Cardiac fibroblast (primary cell): Measurements from ENCODE around the gene PRR19.

Source experiments
- DNase-seq, 2 donors: peaks; one replicate each; pipeline versions ENCODE4 v3.0.0 to v3.0.0-alpha.2; 2010; ENCODE audit warnings: low read depth in 2 of 2
- H3K4me3 ChIP-seq, 2 donors: replicated peaks in 1 of 2; 1 replicate in 1 of 2; 2 replicates in 1 of 2; pipeline ENCODE4 v1.5.1; 2011; ENCODE audit warnings: low read depth in 2 of 2, low read length in 2 of 2, mild to moderate bottlenecking in 2 of 2, moderate library complexity in 1 of 2
- CTCF ChIP-seq: IDR thresholded peaks from one replicate; pipeline ENCODE4 v1.5.1; 2011; ENCODE audit warnings: low read depth, mild to moderate bottlenecking, low read length, inconsistent platforms

Gene PRR19

DNA sequence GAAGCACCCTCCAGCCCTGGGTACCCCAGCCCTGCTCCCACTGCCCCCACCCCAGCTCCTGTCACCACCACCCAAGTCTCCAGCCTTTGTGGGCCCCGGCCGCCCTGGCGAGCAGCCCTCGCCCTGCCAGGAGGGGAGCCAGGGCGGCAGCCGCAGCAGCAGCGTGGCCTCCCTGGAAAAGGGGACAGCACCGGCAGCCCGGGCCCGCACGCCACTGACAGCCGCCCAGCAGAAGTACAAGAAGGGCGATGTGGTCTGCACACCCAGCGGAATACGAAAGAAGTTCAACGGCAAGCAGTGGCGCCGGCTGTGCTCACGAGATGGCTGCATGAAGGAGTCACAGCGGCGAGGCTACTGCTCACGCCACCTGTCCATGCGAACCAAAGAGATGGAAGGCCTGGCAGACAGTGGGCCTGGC is 28.9 kb upstream of the PRR19 start:
- no peak for DNase-seq
- no peak for TF ChIP-seq CTCF
- H3K4me3 ChIP-seq = no peak overlapping the region

DNA sequence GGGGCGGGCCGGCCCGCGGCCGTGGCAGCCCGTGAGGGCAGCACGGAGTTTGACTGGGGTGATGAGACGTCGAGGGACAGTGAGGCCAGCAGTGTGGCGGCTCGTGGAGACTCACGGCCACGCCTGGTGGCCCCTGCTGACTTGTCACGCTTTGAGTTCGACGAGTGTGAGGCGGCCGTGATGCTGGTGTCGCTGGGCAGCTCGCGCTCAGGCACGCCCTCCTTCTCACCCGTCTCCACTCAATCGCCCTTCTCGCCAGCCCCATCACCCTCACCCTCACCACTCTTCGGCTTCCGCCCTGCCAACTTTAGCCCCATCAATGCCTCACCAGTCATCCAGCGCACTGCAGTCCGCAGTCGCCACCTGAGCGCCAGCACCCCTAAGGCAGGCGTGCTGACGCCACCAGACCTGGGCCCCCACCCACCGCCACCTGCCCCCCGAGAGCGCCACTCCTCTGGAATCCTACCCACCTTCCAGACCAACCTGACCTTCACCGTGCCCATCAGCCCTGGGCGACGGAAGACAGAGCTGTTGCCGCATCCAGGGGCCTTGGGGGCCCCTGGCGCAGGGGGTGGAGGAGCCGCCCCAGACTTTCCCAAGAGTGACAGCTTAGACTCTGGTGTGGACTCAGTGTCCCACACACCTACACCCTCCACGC is 28.4 kb upstream of the PRR19 start:
- no peak for TF ChIP-seq CTCF
- DNase-seq = no peak
- no peak overlapping the region for H3K4me3 ChIP-seq

- no peak overlapping the region for H3K4me3 ChIP-seq
- no peak for DNase-seq
- TF ChIP-seq CTCF = no peak
Observed at GRCh38 chr19:42274065-42274682, 27.8 kb upstream of the PRR19 start.

DNA sequence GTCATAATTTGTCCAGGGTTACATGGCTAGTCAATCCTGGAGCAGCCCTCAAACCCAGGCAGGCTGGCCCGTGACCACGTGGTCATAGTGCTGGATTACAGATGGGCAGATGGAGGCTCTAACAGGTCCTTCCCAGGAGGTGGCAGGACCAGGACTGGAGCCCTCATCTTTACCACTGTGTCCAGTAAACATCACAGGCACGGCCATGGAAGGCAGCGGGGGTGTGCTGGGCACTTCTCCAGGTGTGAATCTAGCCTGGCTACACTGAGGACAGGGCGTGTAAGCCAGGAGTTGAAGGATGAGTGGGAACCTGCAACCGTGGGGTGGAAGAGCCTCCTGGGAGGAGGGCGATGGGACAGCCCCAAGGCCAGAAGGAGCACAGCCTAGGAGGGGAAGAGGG is 26.8 kb upstream of the PRR19 start:
- H3K4me3 ChIP-seq = no peak overlapping the region
- TF ChIP-seq CTCF = no peak
- no peak for DNase-seq

GRCh38 chr19:42275517-42275916 is 26.4 kb upstream of the PRR19 start:
- TF ChIP-seq CTCF = no peak
- DNase-seq = no peak
- H3K4me3 ChIP-seq = no peak overlapping the region

GRCh38 chr19:42276284-42276683 is 25.6 kb upstream of the PRR19 start:
- no peak for DNase-seq
- TF ChIP-seq CTCF = no peak
- H3K4me3 ChIP-seq = no peak overlapping the region
